ENCODE data around the gene ABCD4.

Gene ABCD4

GRCh38 chr14:74302634-74303569 lies at the start of gene ABCD4:
Gene ABCD4, minus strand, starts transcription at chr14:74302934. Its CDS starts 22 bp downstream, at chr14:74302912.
- Histone ChIP-seq H3K27ac (ENCODE audit: low read depth, low read length) (peak within 1 kb of the TSS; percentile 94), H3K27me3 (ENCODE audit: control insufficient read depth, insufficient read depth, low read length) (no peaks in the 10 kb centered on the region)

GRCh38 chr14:74350928-74351323 lies 48.2 kb upstream of the ABCD4 start:
- no peak overlapping the region for H3K27ac ChIP-seq (ENCODE audit: low read depth, low read length)
- H3K27me3 ChIP-seq (ENCODE audit: control insufficient read depth, insufficient read depth, low read length): no peaks in the 10 kb centered on the region
- peaks cover 30% of the 10 kb centered on the region for H3K4me1 ChIP-seq (ENCODE audit: control insufficient read depth, insufficient read depth, low read length)
- peaks cover 21% of the 10 kb centered on the region for H3K36me3 ChIP-seq (ENCODE audit: control insufficient read depth, insufficient read depth, low read length)
- H3K4me3 ChIP-seq (ENCODE audit: low read depth, low read length): peak overlapping the region; percentile 93
- no peak overlapping the region for H3K9ac ChIP-seq (ENCODE audit: low read depth, low read length)
- no peaks in the 10 kb centered on the region for H3K9me3 ChIP-seq (ENCODE audit: control insufficient read depth, insufficient read depth, low read length)

More at GRCh38 chr14:74302634-74303569, at the start of gene ABCD4:
- Histone ChIP-seq H3K36me3 (ENCODE audit: control insufficient read depth, insufficient read depth, low read length) (peaks cover 22% of the 10 kb centered on the region), H3K4me3 (ENCODE audit: low read depth, low read length) (peak within 1 kb of the TSS; percentile 98), H3K4me1 (ENCODE audit: control insufficient read depth, insufficient read depth, low read length) (no peaks in the 10 kb centered on the region), H3K9ac (ENCODE audit: low read depth, low read length) (peak within 1 kb of the TSS; percentile 82), H3K9me3 (ENCODE audit: control insufficient read depth, insufficient read depth, low read length) (no peaks in the 10 kb centered on the region)

- peak overlapping the region; percentile 98 for H3K27ac ChIP-seq (ENCODE audit: low read depth, low read length)
- peaks cover 31% of the 10 kb centered on the region for H3K4me1 ChIP-seq (ENCODE audit: control insufficient read depth, insufficient read depth, low read length)
- H3K9ac ChIP-seq (ENCODE audit: low read depth, low read length): peak overlapping the region; percentile 93
- H3K9me3 ChIP-seq (ENCODE audit: control insufficient read depth, insufficient read depth, low read length): no peaks in the 10 kb centered on the region
- H3K27me3 ChIP-seq (ENCODE audit: control insufficient read depth, insufficient read depth, low read length): no peaks in the 10 kb centered on the region
- peaks cover 19% of the 10 kb centered on the region for H3K36me3 ChIP-seq (ENCODE audit: control insufficient read depth, insufficient read depth, low read length)
- H3K4me3 ChIP-seq (ENCODE audit: low read depth, low read length): peak overlapping the region; percentile 93
Observed at GRCh38 chr14:74350211-74350927, 47.6 kb upstream of the ABCD4 start.

- Histone ChIP-seq H3K4me1 (ENCODE audit: control insufficient read depth, insufficient read depth, low read length) (peaks cover 31% of the 10 kb centered on the region), H3K9me3 (ENCODE audit: control insufficient read depth, insufficient read depth, low read length) (no peaks in the 10 kb centered on the region), H3K27me3 (ENCODE audit: control insufficient read depth, insufficient read depth, low read length) (no peaks in the 10 kb centered on the region), H3K4me3 (ENCODE audit: low read depth, low read length) (peak overlapping the region; percentile 93), H3K36me3 (ENCODE audit: control insufficient read depth, insufficient read depth, low read length) (peaks cover 15% of the 10 kb centered on the region), H3K27ac (ENCODE audit: low read depth, low read length) (peak overlapping the region; percentile 98), H3K9ac (ENCODE audit: low read depth, low read length) (peak overlapping the region; percentile 93)
Observed at GRCh38 chr14:74349757-74350156, 47.0 kb upstream of the ABCD4 start.

GRCh38 chr14:74348735-74349463 lies 46.2 kb upstream of the ABCD4 start:
- H3K4me3 ChIP-seq (ENCODE audit: low read depth, low read length): peak overlapping the region; percentile 93
- peak overlapping the region; percentile 93 for H3K9ac ChIP-seq (ENCODE audit: low read depth, low read length)
- no peaks in the 10 kb centered on the region for H3K27me3 ChIP-seq (ENCODE audit: control insufficient read depth, insufficient read depth, low read length)
- peaks cover 31% of the 10 kb centered on the region for H3K4me1 ChIP-seq (ENCODE audit: control insufficient read depth, insufficient read depth, low read length)
- peak overlapping the region; percentile 98 for H3K27ac ChIP-seq (ENCODE audit: low read depth, low read length)
- H3K36me3 ChIP-seq (ENCODE audit: control insufficient read depth, insufficient read depth, low read length): peaks cover 12% of the 10 kb centered on the region; the same call in 1 of the 2 replicates
- no peaks in the 10 kb centered on the region for H3K9me3 ChIP-seq (ENCODE audit: control insufficient read depth, insufficient read depth, low read length)

- Histone ChIP-seq H3K9me3 (ENCODE audit: control insufficient read depth, insufficient read depth, low read length) (no peaks in the 10 kb centered on the region), H3K4me3 (ENCODE audit: low read depth, low read length) (peak within 1 kb of the TSS; percentile 93), H3K27ac (ENCODE audit: low read depth, low read length) (peak within 1 kb of the TSS; percentile 98), H3K9ac (ENCODE audit: low read depth, low read length) (peak within 1 kb of the TSS; percentile 93), H3K27me3 (ENCODE audit: control insufficient read depth, insufficient read depth, low read length) (no peaks in the 10 kb centered on the region), H3K36me3 (ENCODE audit: control insufficient read depth, insufficient read depth, low read length) (peaks cover 9% of the 10 kb centered on the region; the same call in 1 of the 2 replicates), H3K4me1 (ENCODE audit: control insufficient read depth, insufficient read depth, low read length) (peaks cover 31% of the 10 kb centered on the region)
Observed at GRCh38 chr14:74348241-74348734, 45.6 kb upstream of the ABCD4 start, which contains the start of gene VRTN. Gene VRTN, plus strand, starts transcription at chr14:74348471. Its CDS starts 8,313 bp downstream, at chr14:74356784.

- H3K36me3 ChIP-seq (ENCODE audit: control insufficient read depth, insufficient read depth, low read length): peaks cover 4% of the 10 kb centered on the region; the same call in 1 of the 2 replicates
- peak overlapping the region; percentile 93 for H3K4me3 ChIP-seq (ENCODE audit: low read depth, low read length)
- H3K27me3 ChIP-seq (ENCODE audit: control insufficient read depth, insufficient read depth, low read length): no peaks in the 10 kb centered on the region
- peak overlapping the region; percentile 58 for H3K9ac ChIP-seq (ENCODE audit: low read depth, low read length)
- peaks cover 31% of the 10 kb centered on the region for H3K4me1 ChIP-seq (ENCODE audit: control insufficient read depth, insufficient read depth, low read length)
- H3K27ac ChIP-seq (ENCODE audit: low read depth, low read length): peak overlapping the region; percentile 98
- no peaks in the 10 kb centered on the region for H3K9me3 ChIP-seq (ENCODE audit: control insufficient read depth, insufficient read depth, low read length)
Observed at GRCh38 chr14:74347795-74348100, 45.0 kb upstream of the ABCD4 start.

GRCh38 chr14:74347097-74347794 lies 44.5 kb upstream of the ABCD4 start:
- H3K4me3 ChIP-seq (ENCODE audit: low read depth, low read length): peak overlapping the region; percentile 93
- H3K27ac ChIP-seq (ENCODE audit: low read depth, low read length): peak overlapping the region; percentile 98
- H3K9ac ChIP-seq (ENCODE audit: low read depth, low read length): peak overlapping the region; percentile 58
- peaks cover 26% of the 10 kb centered on the region for H3K4me1 ChIP-seq (ENCODE audit: control insufficient read depth, insufficient read depth, low read length)
- H3K36me3 ChIP-seq (ENCODE audit: control insufficient read depth, insufficient read depth, low read length): no peaks in the 10 kb centered on the region
- H3K27me3 ChIP-seq (ENCODE audit: control insufficient read depth, insufficient read depth, low read length): no peaks in the 10 kb centered on the region
- no peaks in the 10 kb centered on the region for H3K9me3 ChIP-seq (ENCODE audit: control insufficient read depth, insufficient read depth, low read length)

- no peaks in the 10 kb centered on the region for H3K27me3 ChIP-seq (ENCODE audit: control insufficient read depth, insufficient read depth, low read length)
- no peak overlapping the region for H3K4me3 ChIP-seq (ENCODE audit: low read depth, low read length)
- H3K9ac ChIP-seq (ENCODE audit: low read depth, low read length): no peak overlapping the region
- H3K36me3 ChIP-seq (ENCODE audit: control insufficient read depth, insufficient read depth, low read length): no peaks in the 10 kb centered on the region
- H3K4me1 ChIP-seq (ENCODE audit: control insufficient read depth, insufficient read depth, low read length): peaks cover 21% of the 10 kb centered on the region
- H3K9me3 ChIP-seq (ENCODE audit: control insufficient read depth, insufficient read depth, low read length): no peaks in the 10 kb centered on the region
- H3K27ac ChIP-seq (ENCODE audit: low read depth, low read length): peak overlapping the region; percentile 98
Observed at GRCh38 chr14:74346341-74346740, 43.6 kb upstream of the ABCD4 start.

GRCh38 chr14:74333909-74334308 lies 31.2 kb upstream of the ABCD4 start:
- Histone ChIP-seq H3K27me3 (ENCODE audit: control insufficient read depth, insufficient read depth, low read length) (no peaks in the 10 kb centered on the region), H3K36me3 (ENCODE audit: control insufficient read depth, insufficient read depth, low read length) (no peaks in the 10 kb centered on the region), H3K4me3 (ENCODE audit: low read depth, low read length) (no peak overlapping the region), H3K4me1 (ENCODE audit: control insufficient read depth, insufficient read depth, low read length) (no peaks in the 10 kb centered on the region), H3K27ac (ENCODE audit: low read depth, low read length) (no peak overlapping the region), H3K9me3 (ENCODE audit: control insufficient read depth, insufficient read depth, low read length) (no peaks in the 10 kb centered on the region), H3K9ac (ENCODE audit: low read depth, low read length) (no peak overlapping the region)

All from HUES48 (cell line).